IMR-90 (cell line): Measurements from ENCODE around the gene PPP2R2D. TPM values are rescaled to one million over a fixed set of nuclear protein-coding genes. Genes with fewer than 3 reads are reported as not detected.

Experiments
- ATAC-seq: fragments of 200-7000 bp; cut with Tn5 transposase; 2 replicates; pipeline ENCODE4 v1.9.1; 2020; ENCODE audit warnings: low read depth, mild to moderate bottlenecking, moderate library complexity
- BruUV-seq: library from RNA; stranded (reverse); fragments of 400-500 nt; replicated peaks from 2 replicates; lab custom pipeline; 2021; lab: Mats Ljungman, UMichigan
- CTCF ChIA-PET: fragments of 300-600 bp; formaldehyde crosslinking; extraction: SDS; loops from one replicate; lab custom pipeline; 2021; ENCODE audit warnings: antibody characterized with exemption; lab: Yijun Ruan, JAX
- POLR2A ChIA-PET: fragments of 300-600 bp; sonication (Branson Sonifier 250); formaldehyde crosslinking; loops from one replicate; lab custom pipeline; 2022; ENCODE audit warnings: antibody characterized with exemption; ENCODE audit not compliant: unreplicated experiment; lab: Charles Lee
- DNase-seq: peaks from one replicate; pipeline ENCODE4 v3.0.0; 2013
- H2AFZ ChIP-seq: replicated peaks from 2 replicates; pipeline ENCODE3; 2013; ENCODE audit warnings: low read length, mild to moderate bottlenecking; ENCODE audit not compliant: poor library complexity
- H2AK5ac ChIP-seq: 2 replicates; pipeline ENCODE4 v1.6.1; 2013; ENCODE audit warnings: low read depth, low read length, inconsistent platforms
- H2AK9ac ChIP-seq: replicated peaks from 2 replicates; pipeline ENCODE3; 2013; ENCODE audit warnings: mild to moderate bottlenecking, low read depth, low read length, moderate library complexity; ENCODE audit not compliant: poor library complexity
- H2BK120ac ChIP-seq: 2 replicates; pipeline ENCODE4 v1.6.1; 2013; ENCODE audit warnings: low read depth, low read length, inconsistent platforms
- H2BK15ac ChIP-seq: 3 replicates; pipeline ENCODE4 v1.6.1; 2013; ENCODE audit warnings: low read depth, low read length, inconsistent platforms
- H2BK20ac ChIP-seq: 2 replicates; pipeline ENCODE4 v1.6.1; 2013; ENCODE audit warnings: low read depth, mild to moderate bottlenecking, inconsistent platforms, low read length, moderate library complexity
- H2BK5ac ChIP-seq: 2 replicates; pipeline ENCODE4 v1.6.1; 2013; ENCODE audit warnings: mild to moderate bottlenecking, low read depth, low read length, inconsistent platforms; ENCODE audit not compliant: poor library complexity, severe bottlenecking
- H3K14ac ChIP-seq: replicated peaks from 2 replicates; pipeline ENCODE4 v1.6.1; 2013; ENCODE audit warnings: low read depth, low read length, inconsistent platforms
- H3K18ac ChIP-seq: 2 replicates; pipeline ENCODE4 v1.6.1; 2013; ENCODE audit warnings: low read depth, low read length, control low read depth
- H3K23ac ChIP-seq: 2 replicates; pipeline ENCODE4 v1.6.1; 2013; ENCODE audit warnings: low read depth, low read length, inconsistent platforms
- H3K27ac ChIP-seq: 2 replicates; pipeline ENCODE4 v1.5.1; 2013; ENCODE audit warnings: mild to moderate bottlenecking, control low read depth, low read length; ENCODE audit not compliant: insufficient read depth
- H3K27me3 ChIP-seq: 2 replicates; pipeline ENCODE4 v1.6.1; 2013; ENCODE audit warnings: low read length; ENCODE audit not compliant: control insufficient read depth, insufficient read depth
- H3K36me3 ChIP-seq: 2 replicates; pipeline ENCODE4 v1.6.1; 2013; ENCODE audit warnings: low read length, mixed read lengths; ENCODE audit not compliant: control insufficient read depth, insufficient read depth
- H3K4ac ChIP-seq: 2 replicates; pipeline ENCODE4 v1.6.1; 2013; ENCODE audit warnings: low read depth, low read length, inconsistent platforms
- H3K4me1 ChIP-seq: 2 replicates; pipeline ENCODE4 v1.6.1; 2013; ENCODE audit warnings: low read length, mixed read lengths; ENCODE audit not compliant: control insufficient read depth, insufficient read depth
- H3K4me2 ChIP-seq: 2 replicates; pipeline ENCODE4 v1.6.1; 2013; ENCODE audit warnings: low read depth, mild to moderate bottlenecking, control low read depth, low read length, moderate library complexity
- H3K4me3 ChIP-seq: 2 replicates; pipeline ENCODE4 v1.5.1; 2013; ENCODE audit warnings: low read depth, mild to moderate bottlenecking, control low read depth, low read length, moderate library complexity; ENCODE audit not compliant: insufficient read depth
- H3K56ac ChIP-seq: 2 replicates; pipeline ENCODE4 v1.6.1; 2013; ENCODE audit warnings: low read length, inconsistent platforms; ENCODE audit not compliant: insufficient read depth; ENCODE audit errors: extremely low read depth
- H3K79me1 ChIP-seq, 2 experiments: 2 replicates each; pipeline ENCODE4 v1.6.1; 2013; ENCODE audit warnings: low read length in 2 of 2, inconsistent platforms in 1 of 2, low read depth in 1 of 2
- H3K9ac ChIP-seq: 2 replicates; pipeline ENCODE4 v1.6.1; 2013; ENCODE audit warnings: low read depth, low read length, control low read depth
- H3K9me1 ChIP-seq: 2 replicates; pipeline ENCODE4 v1.6.1; 2013; ENCODE audit warnings: low read length, inconsistent platforms; ENCODE audit not compliant: insufficient read depth
- H3K9me3 ChIP-seq: 2 replicates; pipeline ENCODE4 v1.6.1; 2013; ENCODE audit warnings: low read length; ENCODE audit not compliant: control insufficient read depth, insufficient read depth
- H4K20me1 ChIP-seq: 2 replicates; pipeline ENCODE4 v1.6.1; 2013; ENCODE audit warnings: low read length, inconsistent platforms; ENCODE audit not compliant: insufficient read depth
- H4K5ac ChIP-seq: 2 replicates; pipeline ENCODE4 v1.6.1; 2013; ENCODE audit warnings: mild to moderate bottlenecking, low read depth, low read length, control low read depth
- H4K8ac ChIP-seq, 2 experiments: 2 replicates each; pipeline ENCODE4 v1.6.1; 2013; ENCODE audit warnings: low read depth in 2 of 2, low read length in 2 of 2, control low read depth in 1 of 2, inconsistent platforms in 1 of 2
- H4K91ac ChIP-seq: 2 replicates; pipeline ENCODE4 v1.6.1; 2013; ENCODE audit warnings: low read depth, low read length, inconsistent platforms; ENCODE audit not compliant: insufficient read depth
- BHLHE40 ChIP-seq: fragments of 150-350 bp; IDR thresholded peaks from 2 replicates; pipeline ENCODE4 v1.6.1; 2016; ENCODE audit warnings: mild to moderate bottlenecking, low read depth, low read length
- CEBPB ChIP-seq: IDR thresholded peaks from 2 replicates; pipeline ENCODE4 v1.6.1; 2012; ENCODE audit warnings: low read depth, low read length, improper control_type of control experiment
- CHD1 ChIP-seq: IDR thresholded peaks from 2 replicates; pipeline ENCODE4 v1.6.1; 2012; ENCODE audit warnings: low read depth, low read length, improper control_type of control experiment
- CTCF ChIP-seq: conservative IDR thresholded peaks from 2 replicates; pipeline ENCODE4 v1.5.1; 2012; ENCODE audit warnings: mild to moderate bottlenecking, low read depth, low read length, improper control_type of control experiment
- ELK1 ChIP-seq: fragments of 150-350 bp; IDR thresholded peaks from 2 replicates; pipeline ENCODE4 v1.6.1; 2016; ENCODE audit warnings: low read depth, mild to moderate bottlenecking, low read length, moderate library complexity, borderline replicate concordance
- FOS ChIP-seq: fragments of 150-350 bp; IDR thresholded peaks from 2 replicates; pipeline ENCODE4 v1.6.1; 2016; ENCODE audit warnings: low read depth, low read length
- MAFK ChIP-seq: IDR thresholded peaks from 2 replicates; pipeline ENCODE4 v1.6.1; 2012; ENCODE audit warnings: low read depth, low read length, improper control_type of control experiment
- MAZ ChIP-seq: IDR thresholded peaks from 2 replicates; pipeline ENCODE4 v1.6.1; 2012; ENCODE audit warnings: low read depth, mild to moderate bottlenecking, low read length, improper control_type of control experiment, moderate library complexity, borderline replicate concordance
- MXI1 ChIP-seq: IDR thresholded peaks from 2 replicates; pipeline ENCODE4 v1.6.1; 2012; ENCODE audit warnings: low read depth, mild to moderate bottlenecking, low read length, moderate library complexity, borderline replicate concordance
- NFE2L2 ChIP-seq: fragments of 150-350 bp; IDR thresholded peaks from 2 replicates; pipeline ENCODE4 v1.6.1; 2016; ENCODE audit warnings: low read depth, mild to moderate bottlenecking, low read length
- POLR2A ChIP-seq: IDR thresholded peaks from 2 replicates; pipeline ENCODE4 v1.6.1; 2012; ENCODE audit warnings: mild to moderate bottlenecking, low read depth, low read length
- RAD21 ChIP-seq: IDR thresholded peaks from 2 replicates; pipeline ENCODE4 v1.6.1; 2012; ENCODE audit warnings: low read length, improper control_type of control experiment
- RCOR1 ChIP-seq: IDR thresholded peaks from 2 replicates; pipeline ENCODE4 v1.6.1; 2012; ENCODE audit warnings: mild to moderate bottlenecking, low read length, improper control_type of control experiment; ENCODE audit not compliant: insufficient replicate concordance
- RFX5 ChIP-seq: IDR thresholded peaks from 2 replicates; pipeline ENCODE4 v1.8.0; 2012; ENCODE audit warnings: low read depth, mild to moderate bottlenecking, low read length, moderate library complexity
- SMC3 ChIP-seq: fragments of 150-350 bp; IDR thresholded peaks from 2 replicates; pipeline ENCODE4 v1.6.1; 2016; ENCODE audit warnings: low read depth, mild to moderate bottlenecking, antibody characterized with exemption, low read length, moderate library complexity
- USF2 ChIP-seq: fragments of 150-350 bp; IDR thresholded peaks from 2 replicates; pipeline ENCODE4 v1.6.1; 2017; ENCODE audit warnings: mild to moderate bottlenecking, antibody characterized with exemption, low read length, low read depth
- WGBS, 2 experiments: methylation state at CpG; one replicate each; pipeline versions ENCODE4 v1.1.5 to v1.1.7; 2013; ENCODE audit warnings: missing lambda C conversion rate in 2 of 2; ENCODE audit not compliant: insufficient read length in 1 of 2; ENCODE audit errors: extremely low coverage in 2 of 2; 5-methylcytosine and 5-hydroxymethylcytosine counted together
- dilution Hi-C: fragments of 300-500 bp; cut with HindIII; formaldehyde crosslinking; loops from one replicate; pipeline ENCODE4 v1.14.3; 2018; ENCODE audit warnings: low sequenced_read_pairs; ENCODE audit not compliant: unreplicated experiment
- in situ Hi-C: fragments of 300-500 bp; cut with MboI; formaldehyde crosslinking; loops from 3 replicates; pipeline ENCODE4 v1.14.3; 2019; ENCODE audit warnings: low sequenced_read_pairs, inconsistent platforms, mixed read lengths
- intact Hi-C: fragments of 100-400 bp; cut with micrococcal nuclease; formaldehyde crosslinking; loops from 2 replicates; pipeline ENCODE4 v1.10.0; 2022
- polyA plus RNA-seq, 3 experiments: library from polyadenylated mRNA; depleted of rRNA; stranded (reverse); fragments of >200 nt; gene quantifications; 2 replicates each; pipeline ENCODE4 v1.2.3, GENCODE V29; 2012; ENCODE audit warnings: low replicate concordance in 1 of 3
- total RNA-seq: library from RNA; depleted of rRNA; stranded (reverse); fragments of >200 nt; gene quantifications from 2 replicates; pipeline ENCODE4 v1.2.3, GENCODE V29; 2012

Gene PPP2R2D
- total and polyA plus RNA-seq, 2 of the 4 experiments (the other 2 are of a cell fraction): 22.8 to 23.8 TPM

- ATAC-seq (no peak), DNase-seq (no peak)
- Histone ChIP-seq H4K8ac (no peak overlapping the region), H3K9me3 (peaks cover 9% of the 10 kb centered on the region), H3K4me2 (no peak overlapping the region), H3K23ac (no peak overlapping the region), H3K79me1 (no peaks in the 10 kb centered on the region), H3K27me3 (peaks cover 34% of the 10 kb centered on the region), H2AK9ac (no peak overlapping the region), H3K4me3 (no peak overlapping the region), H2AK5ac (no peak overlapping the region), H3K56ac (no peak overlapping the region), H4K5ac (no peak overlapping the region), H3K27ac (no peak overlapping the region), H3K4me1 (no peaks in the 10 kb centered on the region), H3K9me1 (no peaks in the 10 kb centered on the region), H3K9ac (no peak overlapping the region), H3K36me3 (no peaks in the 10 kb centered on the region), H3K4ac (no peak overlapping the region), H4K20me1 (no peaks in the 10 kb centered on the region), H4K91ac (no peak overlapping the region), H2BK120ac (no peak overlapping the region), H2BK15ac (no peak overlapping the region), H2BK20ac (no peak overlapping the region), H2AFZ (no peak overlapping the region), H3K14ac (no peak overlapping the region), H3K18ac (no peak overlapping the region), H2BK5ac (no peak overlapping the region)
- no TSS peak for BruUV-seq
- dilution Hi-C loops: no loop called here
- ChIA-PET POLR2A (no interaction called here), CTCF (interaction anchor here (1.0 kb wide), 1 partner anchor 18 kb away, joined by 3 read pairs; no protein-coding TSS in a partner anchor)
- in situ Hi-C loops: loop anchor here (25.0 kb wide), 1 partner anchor 1818 kb away; no protein-coding TSS in a partner anchor
- intact Hi-C loops: no loop called here
- TF ChIP-seq FOS: no peak
- TF ChIP-seq NFE2L2: no peak
- no peak for TF ChIP-seq POLR2A
- no peak for TF ChIP-seq MAZ
- no peak for TF ChIP-seq CEBPB
- no peak for TF ChIP-seq ELK1
- no peak for TF ChIP-seq USF2
- TF ChIP-seq RCOR1: no peak
- TF ChIP-seq SMC3: no peak
- TF ChIP-seq RFX5: no peak
- no peak for TF ChIP-seq BHLHE40
- no peak for TF ChIP-seq RAD21
- no peak for TF ChIP-seq CHD1
- TF ChIP-seq CTCF: no peak
- TF ChIP-seq MAFK: no peak
- TF ChIP-seq MXI1: no peak
- no CpG with 5 or more reads among the region's 6 CpGs for WGBS, 2 experiments
Measured at GRCh38 chr10:132005147-132005546, 104.3 kb downstream of the PPP2R2D start.
